ENCODE results near the gene MBD6. TPM values are rescaled to one million over a fixed set of nuclear protein-coding genes. Genes with fewer than 3 reads are reported as not detected.

The MBD6 gene
- total RNA-seq, 2 experiments from 2014 or later: 23.9 to 110 TPM

GRCh38 chr12:57575771-57576612 lies 53.4 kb downstream of the MBD6 start:
- no peak for TF ChIP-seq CTCF (conservative IDR thresholded peaks at IDR 0.05; ENCODE audit: low read length)
- no peak for TF ChIP-seq EZH2phosphoT487 (IDR thresholded peaks at IDR 0.05; ENCODE audit: borderline replicate concordance, low read depth, low read length)
- ChIA-PET POLR2A (interaction anchor here (0.7 to 0.8 kb wide), 2 partner anchors 35 to 253 kb away, joined by 3 read pairs; no protein-coding TSS in a partner anchor), CTCF (ENCODE audit: unreplicated experiment) (no interaction called here)
- H3K4me1 ChIP-seq (ENCODE audit: insufficient read depth, low read length, poor library complexity, severe bottlenecking): no peaks in the 10 kb centered on the region
- H3K9me3 ChIP-seq (ENCODE audit: low read length): no peaks in the 10 kb centered on the region
- no peaks in the 10 kb centered on the region for H4K20me1 ChIP-seq (ENCODE audit: insufficient read depth, low read length)
- no TSS peak for BruUV-seq (replicated peaks)
- no peak overlapping the region for H3K27ac ChIP-seq (ENCODE audit: low read depth, low read length, poor library complexity, severe bottlenecking)
- no peaks in the 10 kb centered on the region for H3K79me2 ChIP-seq (ENCODE audit: insufficient read depth, low read depth, low read length)
- no peak overlapping the region for H2AFZ ChIP-seq (ENCODE audit: low read length)
- no peaks in the 10 kb centered on the region for H3K36me3 ChIP-seq (ENCODE audit: insufficient read depth, low read length)
- no peak overlapping the region for H3K4me3 ChIP-seq (ENCODE audit: low read depth, low read length, poor library complexity, severe bottlenecking)
- no peak for DNase-seq (ENCODE audit: low spot score)
- H3K9me2 ChIP-seq (ENCODE audit: insufficient read depth, low read length): no peaks in the 10 kb centered on the region
- intact Hi-C loops (cut with micrococcal nuclease; ENCODE audit: unreplicated experiment): no loop called here
- H3K4me2 ChIP-seq (ENCODE audit: low read length): no peak overlapping the region

DNA sequence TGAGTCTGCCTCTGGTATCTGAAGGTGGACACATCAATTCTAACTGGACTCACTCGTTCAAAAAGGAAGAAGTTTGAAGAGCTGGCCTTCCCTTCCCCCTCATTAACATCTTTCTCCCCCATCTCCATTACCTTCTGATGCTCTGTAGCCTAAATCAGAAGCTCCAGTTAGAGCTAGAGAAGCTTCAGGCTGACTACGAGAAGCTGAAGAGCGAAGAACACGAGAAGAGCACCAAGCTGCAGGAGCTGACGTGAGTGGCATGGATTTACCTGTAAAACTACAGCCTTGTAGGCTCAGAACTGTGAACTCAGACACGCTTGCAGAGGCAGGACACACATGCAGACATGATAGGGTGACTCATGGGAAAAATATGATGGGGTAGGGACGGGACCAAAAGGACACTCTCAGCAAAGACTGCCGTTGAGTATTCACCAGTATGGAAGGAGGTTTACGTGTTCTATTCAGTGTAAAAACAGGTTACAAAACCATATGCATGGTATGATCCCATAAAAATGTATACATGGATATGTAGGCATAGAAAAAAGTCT lies 54.1 kb downstream of the MBD6 start:
- no peaks in the 10 kb centered on the region for H3K4me1 ChIP-seq (ENCODE audit: insufficient read depth, low read length, poor library complexity, severe bottlenecking)
- ChIA-PET POLR2A (interaction anchor here (0.7 to 0.8 kb wide), 2 partner anchors 36 to 253 kb away, joined by 3 read pairs; no protein-coding TSS in a partner anchor), CTCF (ENCODE audit: unreplicated experiment) (no interaction called here)
- DNase-seq (ENCODE audit: low spot score): no peak
- TF ChIP-seq CTCF (conservative IDR thresholded peaks at IDR 0.05; ENCODE audit: low read length) (no peak), EZH2phosphoT487 (IDR thresholded peaks at IDR 0.05; ENCODE audit: borderline replicate concordance, low read depth, low read length) (no peak)
- no TSS peak for BruUV-seq (replicated peaks)
- H3K4me3 ChIP-seq (ENCODE audit: low read depth, low read length, poor library complexity, severe bottlenecking): no peak overlapping the region
- no peak overlapping the region for H3K4me2 ChIP-seq (ENCODE audit: low read length)
- intact Hi-C loops (cut with micrococcal nuclease; ENCODE audit: unreplicated experiment): no loop called here
- H4K20me1 ChIP-seq (ENCODE audit: insufficient read depth, low read length): no peaks in the 10 kb centered on the region
- H3K79me2 ChIP-seq (ENCODE audit: insufficient read depth, low read depth, low read length): no peaks in the 10 kb centered on the region
- no peaks in the 10 kb centered on the region for H3K36me3 ChIP-seq (ENCODE audit: insufficient read depth, low read length)
- H3K9me2 ChIP-seq (ENCODE audit: insufficient read depth, low read length): no peaks in the 10 kb centered on the region
- H2AFZ ChIP-seq (ENCODE audit: low read length): no peak overlapping the region
- H3K9me3 ChIP-seq (ENCODE audit: low read length): no peaks in the 10 kb centered on the region
- H3K27ac ChIP-seq (ENCODE audit: low read depth, low read length, poor library complexity, severe bottlenecking): no peak overlapping the region

Data from OCI-LY7 (cell line).